ENCODE data around the gene DNLZ.

- TF ChIP-seq POLR2AphosphoS5 (IDR thresholded peaks at IDR 0.05; ENCODE audit: low read depth, low read length) (no peak), POLR2A (IDR thresholded peaks at IDR 0.05; ENCODE audit: low read depth, low read length) (no peak)
Measured at GRCh38 chr9:136412962-136413361, 49.4 kb upstream of the DNLZ start.

Measured in GM12892 (cell line).